Transverse colon (tissue), 4 donors: ENCODE results near the gene BRSK2. TPM values are rescaled to one million over a fixed set of nuclear protein-coding genes. Genes with fewer than 3 reads are reported as not detected.

Source experiments
- DNase-seq: peaks from one replicate; pipeline ENCODE4 v3.0.0-alpha.2; 2019
- H3K27ac ChIP-seq, 4 donors: fragments of 200-600 bp; sonication (generic); 2 replicates each; pipeline ENCODE4 v1.5.1; 2016 to 2018; ENCODE audit warnings: inconsistent platforms in 4 of 4
- H3K27me3 ChIP-seq: fragments of 200-600 bp; sonication (generic); 2 replicates; pipeline ENCODE4 v1.5.1; 2017; ENCODE audit warnings: inconsistent platforms
- H3K36me3 ChIP-seq, 4 donors: fragments of 200-600 bp; sonication (generic); 2 replicates each; pipeline ENCODE4 v1.5.1; 2017 to 2019; ENCODE audit warnings: inconsistent platforms in 4 of 4
- H3K4me1 ChIP-seq, 4 donors: fragments of 200-600 bp; sonication (generic); 2 replicates each; pipeline ENCODE4 v1.5.1; 2017 to 2020; ENCODE audit warnings: inconsistent platforms in 4 of 4
- H3K4me3 ChIP-seq, 4 donors: fragments of 200-600 bp; sonication (generic); 1 replicate in 1 of 4; 2 replicates in 3 of 4; pipeline versions ENCODE4 v1.5.1 to v1.6.1; 2017 to 2019; ENCODE audit warnings: inconsistent platforms in 4 of 4
- H3K9me3 ChIP-seq, 2 donors: fragments of 200-600 bp; sonication (generic); 2 replicates each; pipeline ENCODE4 v1.5.1; 2017 to 2019; ENCODE audit warnings: inconsistent platforms in 2 of 2
- EP300 ChIP-seq: sonication (generic); formaldehyde crosslinking; IDR thresholded peaks from one replicate; pipeline ENCODE4 v1.6.1; 2017; ENCODE audit warnings: antibody characterized with exemption, low read depth
- POLR2A ChIP-seq: fragments of 450-650 bp; IDR thresholded peaks from one replicate; pipeline ENCODE4 v1.6.1; 2016; ENCODE audit warnings: antibody characterized with exemption, mild to moderate bottlenecking, moderate library complexity
- POLR2AphosphoS5 ChIP-seq, 3 donors: sonication (generic); formaldehyde crosslinking; IDR thresholded peaks; one replicate each; pipeline ENCODE4 v1.6.1; 2016; ENCODE audit warnings: antibody characterized with exemption in 3 of 3
- WGBS, 2 donors: methylation state at CpG; one replicate each; pipeline ENCODE4 v1.1.5; 2018; ENCODE audit warnings: low coverage in 1 of 2; 5-methylcytosine and 5-hydroxymethylcytosine counted together
- in situ Hi-C, 4 donors: fragments of 200-750 bp; cut with MboI; loops; one replicate each; pipeline versions ENCODE4 v1.15.0 to v1.15.1; 2017; ENCODE audit warnings: low sequenced_read_pairs in 3 of 4, low pct_ligation_motif_present in 1 of 4, low pct_unique_long_range_greater_than_20kb in 1 of 4
- intact Hi-C: fragments of 100-400 bp; cut with DNase I; formaldehyde crosslinking; loops from one replicate; pipeline ENCODE4 v1.15.1; 2023; ENCODE audit warnings: low total_unique reads
- total RNA-seq, 4 donors: library from RNA; depleted of rRNA; stranded (reverse); fragments of >200 nt; gene quantifications; one replicate each; pipeline ENCODE4 v1.1.0, GENCODE V29; 2016
- TF ChIP-seq, protein P1 (sequence below), 5 experiments: fragments of 200-600 bp in 3 of 5; fragments of 450-650 bp in 2 of 5; sonication (generic) in 3 of 5; IDR thresholded peaks; 1 replicate in 2 of 5; 2 replicates in 3 of 5; pipeline ENCODE4 v1.5.1; 2016 to 2017; ENCODE audit warnings: antibody characterized with exemption in 5 of 5, inconsistent platforms in 3 of 5, mild to moderate bottlenecking in 2 of 5, moderate library complexity in 1 of 5

Gene BRSK2
- total RNA-seq, 4 donors from 2014 or later = 0.14 to 1.8 (median 0.95) TPM; not detected in 1

- 90% methylated on average over 2 to 17 of the region's 17 CpGs for WGBS, 2 donors
- H3K4me1 ChIP-seq = peaks cover 58 to 97% (median 69%) of the 10 kb centered on the region in 4 donors
- no peak for DNase-seq
- H3K27ac ChIP-seq = peak overlapping the region; percentile 81 to 92 (median 84)
- intact Hi-C loops = no loop called here
- no peaks in the 10 kb centered on the region for H3K27me3 ChIP-seq
- no peak for TF ChIP-seq EP300
- TF ChIP-seq, protein P1, sequence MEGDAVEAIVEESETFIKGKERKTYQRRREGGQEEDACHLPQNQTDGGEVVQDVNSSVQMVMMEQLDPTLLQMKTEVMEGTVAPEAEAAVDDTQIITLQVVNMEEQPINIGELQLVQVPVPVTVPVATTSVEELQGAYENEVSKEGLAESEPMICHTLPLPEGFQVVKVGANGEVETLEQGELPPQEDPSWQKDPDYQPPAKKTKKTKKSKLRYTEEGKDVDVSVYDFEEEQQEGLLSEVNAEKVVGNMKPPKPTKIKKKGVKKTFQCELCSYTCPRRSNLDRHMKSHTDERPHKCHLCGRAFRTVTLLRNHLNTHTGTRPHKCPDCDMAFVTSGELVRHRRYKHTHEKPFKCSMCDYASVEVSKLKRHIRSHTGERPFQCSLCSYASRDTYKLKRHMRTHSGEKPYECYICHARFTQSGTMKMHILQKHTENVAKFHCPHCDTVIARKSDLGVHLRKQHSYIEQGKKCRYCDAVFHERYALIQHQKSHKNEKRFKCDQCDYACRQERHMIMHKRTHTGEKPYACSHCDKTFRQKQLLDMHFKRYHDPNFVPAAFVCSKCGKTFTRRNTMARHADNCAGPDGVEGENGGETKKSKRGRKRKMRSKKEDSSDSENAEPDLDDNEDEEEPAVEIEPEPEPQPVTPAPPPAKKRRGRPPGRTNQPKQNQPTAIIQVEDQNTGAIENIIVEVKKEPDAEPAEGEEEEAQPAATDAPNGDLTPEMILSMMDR (IDR thresholded peaks at IDR 0.05) = no peak
- no peak for TF ChIP-seq POLR2AphosphoS5 (IDR thresholded peaks at IDR 0.05)
- in situ Hi-C loops = no loop called here
- no peaks in the 10 kb centered on the region for H3K9me3 ChIP-seq
- H3K36me3 ChIP-seq = peaks cover 0 to 10% (median 1%) of the 10 kb centered on the region in 4 donors
- no peak overlapping the region for H3K4me3 ChIP-seq
Observed at GRCh38 chr11:1484061-1484671, 94.4 kb downstream of the BRSK2 start.

GRCh38 chr11:1484695-1485503 lies 95.2 kb downstream of the BRSK2 start:
- Histone ChIP-seq H3K27ac (peak overlapping the region; percentile 81 to 92 (median 84)), H3K4me1 (peaks cover 57 to 97% (median 69%) of the 10 kb centered on the region in 4 donors), H3K27me3 (no peaks in the 10 kb centered on the region), H3K36me3 (peaks cover 0 to 6% (median 0%) of the 10 kb centered on the region in 4 donors), H3K4me3 (peak overlapping the region in 3 of 4 donors; percentile 20 to 27 (median 27)), H3K9me3 (no peaks in the 10 kb centered on the region)
- DNase-seq = no peak
- WGBS, 2 donors = 64% methylated on average over 17 of the region's 20 CpGs; no CpG with 5 or more reads in 1 of the 2 donors
- in situ Hi-C loops (no loop called here), intact Hi-C loops (no loop called here)
- no peak for TF ChIP-seq POLR2AphosphoS5 (IDR thresholded peaks at IDR 0.05)
- TF ChIP-seq, protein P1 (IDR thresholded peaks at IDR 0.05) = peak in 1 of 5 experiments; percentile 18
- TF ChIP-seq EP300 = no peak

DNA sequence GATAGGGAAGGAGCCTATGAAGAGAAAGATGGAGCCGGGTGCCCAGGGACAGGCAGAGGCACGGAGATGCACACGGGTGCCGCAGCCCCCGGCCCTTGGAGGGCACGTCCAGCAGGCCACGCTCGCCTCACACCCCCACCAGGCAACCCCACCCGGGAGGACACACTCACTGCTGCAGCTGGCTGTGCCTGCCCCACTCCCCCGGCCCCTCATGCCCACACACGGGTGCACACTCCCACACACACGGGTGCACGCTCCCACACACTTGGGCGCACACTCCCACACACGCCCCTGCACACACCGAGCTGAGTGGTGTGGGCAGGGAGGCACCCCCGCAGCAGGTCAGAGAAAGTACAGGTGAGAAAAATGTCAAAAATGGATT lies 95.8 kb downstream of the BRSK2 start:
- peaks cover 51 to 91% (median 66%) of the 10 kb centered on the region in 4 donors for H3K4me1 ChIP-seq
- H3K4me3 ChIP-seq = peak overlapping the region; percentile 5 to 27 (median 24)
- DNase-seq = no peak
- intact Hi-C loops (no loop called here), in situ Hi-C loops (no loop called here)
- no peaks in the 10 kb centered on the region for H3K9me3 ChIP-seq
- peak overlapping the region; percentile 81 to 92 (median 84) for H3K27ac ChIP-seq
- H3K36me3 ChIP-seq = peaks cover 0 to under 1% (median 0%) of the 10 kb centered on the region in 4 donors
- 60 to 71% methylated on average over 1 to 10 of the region's 17 CpGs for WGBS, 2 donors
- no peaks in the 10 kb centered on the region for H3K27me3 ChIP-seq
- TF ChIP-seq POLR2AphosphoS5 (IDR thresholded peaks at IDR 0.05) (no peak), POLR2A (no peak), EP300 (no peak)
- TF ChIP-seq, protein P1 (IDR thresholded peaks at IDR 0.05) = no peak

DNA sequence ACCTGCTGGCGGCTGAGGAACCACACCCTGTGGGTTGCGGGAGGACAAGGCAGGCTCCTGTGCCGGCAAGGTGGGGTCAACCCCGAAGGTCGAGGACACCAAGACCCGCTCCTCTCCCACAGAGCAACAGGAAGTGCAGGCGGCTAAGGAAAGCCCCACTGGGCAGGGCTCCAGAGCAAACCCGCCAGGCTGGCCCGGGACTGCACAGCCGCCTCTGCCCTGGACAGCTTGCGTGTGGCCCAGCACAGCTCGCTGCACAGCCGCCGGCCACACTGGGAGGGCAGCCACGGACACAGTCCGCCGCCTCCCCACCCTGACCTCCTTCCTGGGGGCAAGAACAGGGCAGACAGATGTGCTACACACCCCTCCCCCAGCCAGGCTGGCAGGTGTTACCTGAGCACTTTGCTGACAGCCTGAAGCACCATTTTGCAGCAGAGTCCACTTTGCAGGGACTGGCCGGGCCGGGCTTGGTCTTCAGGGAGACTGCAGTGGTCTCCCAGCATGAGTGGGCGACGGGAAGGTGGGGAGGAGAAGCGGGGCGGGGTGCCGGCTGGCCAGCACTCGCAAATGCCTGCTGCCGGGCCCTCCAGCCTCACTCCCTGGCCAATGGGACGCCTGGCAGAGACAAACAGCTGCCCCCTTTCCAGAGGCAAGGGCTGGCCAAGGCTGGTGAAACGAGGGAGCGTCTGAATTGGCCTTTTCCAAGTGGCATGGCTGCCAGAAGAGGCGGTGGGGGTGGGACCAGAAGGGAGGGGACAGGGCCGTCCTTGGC lies 96.5 kb downstream of the BRSK2 start, which contains the start of gene MOB2:
Gene MOB2, minus strand, starts transcription at position 726 of the 772 bp plus-strand sequence. Its CDS starts 223 bp downstream, at position 503.
- DNase-seq = peak; percentile 70
- Histone ChIP-seq H3K27me3 (no peaks in the 10 kb centered on the region), H3K4me1 (peaks cover 48 to 84% (median 60%) of the 10 kb centered on the region in 4 donors), H3K9me3 (no peaks in the 10 kb centered on the region), H3K36me3 (no peaks in the 10 kb centered on the region), H3K4me3 (peak within 1 kb of the TSS; percentile 11 to 27 (median 24)), H3K27ac (peak within 1 kb of the TSS; percentile 81 to 92 (median 84))
- WGBS, 2 donors = 12% methylated on average over 17 of the region's 31 CpGs; no CpG with 5 or more reads in 1 of the 2 donors
- TF ChIP-seq POLR2AphosphoS5 (IDR thresholded peaks at IDR 0.05) (no peak), POLR2A (no peak), EP300 (no peak)
- TF ChIP-seq, protein P1 (IDR thresholded peaks at IDR 0.05) = peak in 2 of 5 experiments; percentile 27 to 42
- in situ Hi-C loops = no loop called here
- intact Hi-C loops = no loop called here
